ENCODE measurements around the gene NEAT1. TPM values are rescaled to one million over a fixed set of nuclear protein-coding genes. Genes with fewer than 3 reads are reported as not detected.

The NEAT1 gene
- total and polyA plus RNA-seq, 2 experiments from 2014 or later = 5.3 to 7.2 TPM

GRCh38 chr11:65491614-65492386, 69.2 kb downstream of the NEAT1 start (continued):
- TF ChIP-seq ZNF462 (CRISPR knock-in tag; IDR thresholded peaks at IDR 0.05) = no peak
- TF ChIP-seq JUNB (IDR thresholded peaks at IDR 0.05; ENCODE audit: unreplicated experiment) = no peak
- TF ChIP-seq CREB1 (CRISPR knock-in tag; IDR thresholded peaks at IDR 0.05; ENCODE audit: low read depth) = no peak
- no peak for TF ChIP-seq EZH2phosphoT487 (IDR thresholded peaks at IDR 0.05; ENCODE audit: unreplicated experiment)
- no peak for TF ChIP-seq REST (IDR thresholded peaks at IDR 0.05; ENCODE audit: unreplicated experiment)

Data from GM23338 (cell line).